HG03159 (cell line): ENCODE results near the gene CSF2RB.

Source experiments
- ATAC-seq: cut with Tn5 transposase; IDR thresholded peaks from one replicate; pipeline ENCODE4 v1.9.1; 2021; ENCODE audit warnings: mild to moderate bottlenecking, moderate library complexity; ENCODE audit not compliant: unreplicated experiment

CSF2RB gene

DNA sequence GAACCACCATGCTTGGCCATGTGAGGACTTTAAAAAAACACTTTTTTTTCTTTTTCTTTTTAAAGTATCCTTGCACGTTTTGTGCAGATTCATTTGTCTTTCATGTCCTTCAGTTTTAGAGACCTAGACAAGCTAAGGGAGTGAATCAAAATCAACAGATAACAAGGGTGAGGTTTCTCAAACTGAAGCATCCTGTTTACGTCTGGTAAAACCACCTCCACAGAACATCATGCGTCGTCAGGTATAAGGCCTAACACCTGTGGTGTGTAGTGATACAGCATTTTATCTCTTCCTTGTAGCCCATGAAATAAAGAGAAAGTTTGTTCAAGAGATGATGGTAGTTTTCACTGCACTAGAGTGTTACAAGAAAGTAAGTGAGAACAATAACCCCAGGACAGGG lies 26.3 kb upstream of the CSF2RB start:
- no peak for ATAC-seq

DNA sequence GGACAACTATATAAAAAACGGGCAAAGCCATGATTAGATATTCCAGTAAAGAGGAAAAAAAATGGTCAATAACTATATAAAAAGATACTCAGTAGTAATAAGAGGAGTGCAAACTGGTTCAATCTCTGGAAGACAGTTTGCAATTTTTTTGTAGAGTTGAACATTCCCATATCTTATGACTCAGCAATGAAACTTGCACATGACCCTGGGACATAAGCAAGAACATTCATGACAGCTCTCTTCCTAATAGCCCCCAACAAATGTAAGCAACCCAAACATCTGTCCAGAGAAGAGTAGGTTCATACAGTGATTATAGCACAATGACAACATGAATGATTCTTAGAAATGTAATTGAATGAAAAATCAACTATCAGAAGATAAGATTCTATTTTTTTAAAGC lies 21.8 kb upstream of the CSF2RB start:
- ATAC-seq: no peak

DNA sequence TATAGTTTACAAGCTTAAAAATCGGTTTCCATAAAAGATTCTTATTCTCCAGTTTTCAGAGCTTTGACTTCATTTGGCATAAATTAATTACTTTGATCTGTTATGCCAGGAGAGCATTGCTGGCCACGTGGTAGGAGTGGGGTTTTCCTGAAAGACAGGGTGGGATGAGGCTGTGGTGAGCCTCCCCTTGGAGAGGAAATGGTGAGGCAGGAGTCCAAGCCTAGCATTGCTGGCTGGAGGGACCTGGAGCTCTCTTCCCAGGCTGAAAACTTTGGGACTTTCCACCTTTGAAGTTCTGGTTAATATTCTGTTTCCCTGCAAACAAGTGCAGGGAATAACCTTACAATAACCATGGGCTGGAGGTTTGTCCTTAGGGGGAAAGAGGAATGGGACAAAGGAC lies 21.1 kb upstream of the CSF2RB start:
- no peak for ATAC-seq

DNA sequence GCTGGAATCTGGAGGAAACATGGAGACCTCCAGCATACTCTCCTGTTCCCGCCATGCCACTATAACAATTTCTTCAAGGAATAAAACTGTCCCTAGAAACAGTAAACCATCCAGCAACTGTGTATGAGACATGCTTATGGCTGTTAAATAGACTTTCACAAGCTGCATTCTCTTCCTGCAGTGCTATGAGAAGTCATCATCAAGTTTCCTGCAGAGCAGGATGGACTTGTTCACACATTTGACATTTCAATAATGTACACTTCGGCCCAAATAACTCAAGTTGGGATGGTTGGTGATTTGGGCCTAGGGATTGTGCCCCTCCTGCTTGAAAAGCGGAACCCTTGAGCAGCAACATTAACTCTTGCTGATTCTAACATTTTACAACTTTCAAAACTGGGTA lies 20.2 kb upstream of the CSF2RB start:
- no peak for ATAC-seq

DNA sequence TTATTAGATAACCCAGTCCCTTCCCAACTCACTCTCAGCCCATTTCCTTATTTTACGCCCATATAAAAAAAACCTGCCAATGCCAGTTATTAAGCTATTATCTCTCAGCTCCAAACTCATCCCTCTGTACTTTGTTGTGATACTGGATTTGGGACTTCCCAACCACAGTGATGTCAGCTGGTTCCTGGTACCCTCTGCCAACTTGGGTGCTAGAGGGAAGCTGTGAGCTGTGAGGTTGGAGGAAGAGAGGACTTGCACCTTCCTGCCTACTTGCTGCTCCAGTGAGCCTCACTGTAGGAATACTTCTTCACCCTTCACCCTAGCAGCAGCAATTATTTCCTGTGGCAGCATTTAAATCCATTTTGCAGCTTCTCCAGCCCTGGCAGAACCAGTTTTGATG lies 19.2 kb upstream of the CSF2RB start:
- ATAC-seq: no peak

DNA sequence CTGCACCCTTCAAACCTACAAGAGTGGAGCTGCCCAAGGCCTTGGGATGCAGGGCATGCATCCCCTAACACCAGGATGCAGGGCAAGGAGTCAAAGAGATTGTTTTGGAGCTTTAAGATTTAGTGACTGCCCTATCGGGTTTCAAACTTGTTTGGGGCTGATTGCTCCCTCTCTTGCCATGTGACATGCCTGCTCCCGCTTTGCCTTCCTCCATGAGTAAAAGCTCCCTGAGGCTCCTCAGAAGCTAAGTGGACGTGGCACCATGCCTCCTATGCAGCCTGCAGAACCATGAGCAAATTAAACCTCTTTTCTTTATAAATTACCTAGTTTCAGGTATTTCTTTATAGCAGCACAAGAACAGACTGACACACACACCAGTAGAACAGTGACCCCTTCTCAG lies 15.8 kb upstream of the CSF2RB start:
- no peak for ATAC-seq

DNA sequence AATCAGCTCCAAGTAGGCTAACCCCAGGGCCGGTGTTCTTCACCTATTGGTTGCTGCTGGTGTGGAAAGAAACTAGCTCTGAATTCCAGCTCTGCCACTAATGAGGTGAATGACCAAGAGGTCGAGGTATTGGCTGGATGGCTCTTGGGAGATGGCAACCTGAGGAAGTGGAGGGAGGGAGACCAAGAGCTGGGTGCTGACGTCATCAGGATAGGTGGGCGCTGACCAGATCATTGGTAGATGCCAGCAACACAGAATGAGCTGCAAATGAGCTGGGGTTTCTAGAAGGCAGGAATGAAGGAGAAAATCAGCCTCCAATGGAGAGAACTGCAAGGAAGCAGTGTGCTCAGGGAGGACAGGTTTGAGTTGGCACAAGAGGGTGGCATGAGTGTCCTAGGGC lies 14.7 kb upstream of the CSF2RB start:
- ATAC-seq: no peak

DNA sequence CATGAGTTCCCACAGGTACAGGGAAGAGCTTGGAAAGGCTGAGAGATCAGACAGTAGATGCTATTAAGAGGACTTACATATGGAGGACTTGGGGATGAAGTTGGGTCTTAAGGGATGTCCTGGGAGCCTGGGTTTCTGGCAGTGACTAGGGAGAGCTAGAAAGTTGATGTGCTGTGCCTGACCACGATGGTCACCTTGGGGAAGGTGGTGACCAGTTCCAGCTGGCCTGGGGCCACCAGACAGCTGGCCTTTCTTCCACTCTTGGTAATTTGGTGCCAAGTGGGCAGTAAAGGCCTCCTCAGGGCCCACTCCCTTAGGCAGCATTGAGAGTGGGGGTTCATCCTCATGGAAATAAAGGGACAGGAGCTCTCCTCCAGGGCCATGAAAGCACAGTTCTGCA lies 13.9 kb upstream of the CSF2RB start:
- ATAC-seq: no peak

DNA sequence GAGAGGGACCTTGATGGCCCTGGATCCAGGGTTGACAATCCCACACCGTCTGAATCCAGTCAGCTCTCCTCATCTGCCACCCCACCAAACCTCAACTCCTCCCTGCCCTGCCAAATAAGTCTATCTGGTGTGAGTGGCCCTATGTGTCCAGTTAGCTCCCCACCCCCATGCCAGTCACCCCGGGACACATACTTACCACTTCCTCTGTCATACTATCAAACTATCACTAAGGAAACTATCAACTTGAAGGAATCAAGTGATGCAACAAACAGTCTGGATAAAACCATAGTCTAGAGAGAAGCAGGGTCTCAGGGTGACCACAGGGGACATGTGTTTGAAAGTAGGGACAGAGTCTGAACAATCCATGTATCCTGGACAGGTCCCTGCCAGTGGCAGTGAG lies 13.2 kb upstream of the CSF2RB start:
- no peak for ATAC-seq

DNA sequence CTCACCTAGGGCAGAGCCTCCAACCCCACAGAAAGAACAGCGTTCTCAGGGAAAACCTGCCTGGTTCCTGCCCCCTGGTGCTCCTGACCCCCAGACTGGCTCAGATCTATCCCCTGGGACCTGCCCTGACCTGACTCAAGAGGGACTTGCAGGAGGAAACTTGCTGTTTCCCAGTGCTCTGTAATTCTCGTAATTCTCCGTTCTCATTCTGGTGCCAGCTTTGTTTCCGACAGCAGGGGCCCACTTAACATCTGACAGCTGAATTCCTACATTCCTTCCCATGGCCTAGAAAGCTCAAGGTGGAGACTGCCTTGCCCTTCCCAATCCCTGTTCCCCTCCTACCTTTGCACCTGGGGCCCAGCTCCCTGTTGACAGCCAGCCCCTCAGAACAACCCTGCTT lies 12.5 kb upstream of the CSF2RB start:
- no peak for ATAC-seq

DNA sequence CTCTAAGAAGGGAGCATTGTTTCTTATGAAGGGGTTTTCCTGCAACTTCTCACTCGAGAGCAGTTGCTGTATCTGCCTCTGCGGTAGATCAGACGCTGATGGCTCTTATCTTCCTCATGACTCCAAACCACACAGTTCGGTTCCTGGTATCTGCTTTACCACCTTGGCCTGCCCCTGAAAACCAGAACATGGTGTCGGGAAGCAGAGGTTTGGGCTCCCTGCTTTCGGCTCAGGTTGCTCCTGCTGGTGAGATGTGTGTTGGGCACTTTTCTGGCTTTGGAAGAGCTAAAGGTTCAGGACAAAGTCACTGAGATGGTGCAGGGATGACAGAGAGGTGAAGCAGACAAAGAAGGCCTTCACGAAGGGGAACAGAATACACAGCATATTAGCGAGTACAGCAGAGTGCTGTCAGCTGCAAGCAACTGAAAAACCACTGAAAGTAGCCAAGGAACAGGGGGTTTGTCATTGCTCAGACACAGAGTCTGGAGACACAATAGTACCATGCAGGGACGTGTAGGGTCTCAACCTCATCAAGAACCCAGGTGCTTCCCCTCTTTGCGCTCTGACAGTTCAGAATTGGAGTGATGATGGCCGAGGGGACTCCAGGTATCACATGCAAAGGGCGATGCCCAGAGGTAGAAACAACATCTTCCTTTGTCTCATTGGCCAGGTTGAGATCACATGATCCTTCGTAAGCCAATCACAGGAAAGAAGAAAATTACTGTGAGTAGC lies 11.9 kb upstream of the CSF2RB start:
- peak; percentile 60 for ATAC-seq

DNA sequence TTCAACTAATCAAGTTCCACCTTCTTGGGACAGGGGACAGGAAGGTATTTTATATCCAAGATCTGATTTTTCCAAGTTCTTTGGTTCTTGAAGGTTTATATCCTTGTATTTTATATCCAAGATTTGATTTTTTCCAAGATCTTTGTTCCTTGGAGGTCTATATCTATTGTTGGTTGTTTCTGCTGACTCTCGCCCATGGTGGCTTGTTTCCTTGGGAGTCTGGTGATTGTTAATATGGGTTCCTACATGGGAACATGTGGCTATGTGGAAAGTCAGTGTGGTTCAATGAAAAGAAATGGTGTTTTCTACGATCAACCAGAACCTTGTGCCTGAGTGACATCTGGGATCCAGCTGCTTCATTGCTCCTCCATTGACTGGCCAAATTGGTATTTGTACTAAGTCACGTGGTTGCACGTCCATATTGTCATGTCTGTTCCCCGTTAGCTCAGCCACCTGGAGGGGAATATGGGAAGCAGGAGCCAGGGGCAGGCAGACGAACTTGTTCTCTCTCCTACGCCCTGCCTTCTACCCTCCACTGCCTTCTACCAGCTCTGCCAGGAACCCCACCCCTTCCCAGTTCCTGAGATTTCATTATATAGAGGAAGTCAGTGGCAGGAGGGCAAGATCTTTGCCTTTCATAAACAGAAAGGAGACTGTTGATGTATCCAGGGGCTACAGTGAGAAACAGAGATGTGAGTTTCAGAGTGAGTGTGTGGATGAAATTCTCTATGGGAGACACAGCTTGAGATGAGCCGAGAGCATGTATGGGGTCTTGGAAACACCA lies 11.1 kb upstream of the CSF2RB start:
- ATAC-seq: no peak

DNA sequence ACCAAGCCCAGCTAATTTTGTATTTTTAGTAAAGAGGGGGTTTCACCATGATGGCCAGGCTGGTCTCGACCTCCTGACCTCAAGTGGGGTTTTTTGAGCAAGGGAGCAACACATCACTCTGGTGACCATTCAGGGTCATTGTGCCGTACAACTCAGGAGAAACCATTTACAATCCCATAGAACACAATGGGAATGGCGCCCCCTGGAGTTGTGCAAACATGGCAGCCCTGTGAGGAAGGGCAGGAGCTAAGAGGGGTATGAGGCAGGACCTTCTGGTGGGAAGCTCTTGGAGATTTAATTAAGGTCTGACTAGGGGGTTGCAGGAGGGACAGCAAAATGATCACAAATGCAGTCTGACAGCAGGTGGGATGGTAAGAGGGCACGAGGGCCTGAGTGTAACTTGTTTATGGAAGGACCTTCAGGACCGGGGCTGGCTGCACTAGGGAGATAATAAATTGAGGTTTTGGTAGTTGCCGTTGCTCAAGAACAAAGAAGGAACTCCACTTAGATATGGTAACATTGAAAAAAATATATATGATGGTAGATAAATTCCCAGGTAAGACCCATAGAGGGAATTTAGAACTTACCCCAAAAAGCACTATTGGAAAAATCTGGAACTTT lies 9.1 kb upstream of the CSF2RB start:
- no peak for ATAC-seq

DNA sequence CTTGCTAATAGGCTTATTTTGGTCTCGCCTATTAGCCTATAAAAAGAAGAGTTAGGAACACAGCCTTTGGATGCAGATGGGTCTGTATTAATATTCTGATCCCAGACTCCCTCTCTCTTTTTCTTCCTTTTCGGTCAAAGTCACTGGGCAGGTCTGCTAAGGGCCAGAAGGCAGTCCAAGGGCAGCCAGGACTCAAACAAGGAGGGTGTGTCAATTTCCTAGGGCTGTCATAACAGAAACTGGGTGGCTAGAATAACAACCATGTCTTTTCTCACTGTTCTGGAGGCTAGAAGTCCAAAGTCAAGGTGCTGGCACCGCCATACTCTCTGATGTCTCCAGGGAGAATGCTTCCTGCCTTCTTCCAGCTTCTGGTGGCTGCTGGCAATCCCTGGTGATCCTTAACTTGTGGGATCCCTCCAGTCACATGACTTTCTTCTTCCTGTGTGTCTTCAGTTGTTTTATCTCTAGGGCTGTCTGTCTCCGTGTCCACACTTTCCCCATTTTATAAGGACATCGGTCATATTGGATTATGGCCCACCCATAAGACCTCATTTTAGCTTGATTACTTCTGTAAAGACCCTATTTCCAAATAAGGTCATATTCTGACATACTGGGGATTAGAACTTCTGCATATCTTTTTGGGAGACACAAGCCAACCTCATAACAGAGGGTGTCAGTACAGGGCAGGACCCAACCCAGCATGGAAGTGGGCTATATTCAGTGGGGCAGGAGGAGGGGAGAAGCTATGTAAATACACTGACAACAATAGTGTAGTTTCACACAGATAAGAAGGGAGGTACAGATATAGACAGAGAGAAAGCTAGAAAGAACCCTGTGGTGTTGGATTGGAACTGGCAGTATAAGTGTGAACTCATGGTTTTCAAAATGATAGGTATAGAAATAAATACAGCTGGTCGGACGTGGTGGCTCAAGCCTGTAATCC lies 5.9 kb upstream of the CSF2RB start:
- no peak for ATAC-seq

DNA sequence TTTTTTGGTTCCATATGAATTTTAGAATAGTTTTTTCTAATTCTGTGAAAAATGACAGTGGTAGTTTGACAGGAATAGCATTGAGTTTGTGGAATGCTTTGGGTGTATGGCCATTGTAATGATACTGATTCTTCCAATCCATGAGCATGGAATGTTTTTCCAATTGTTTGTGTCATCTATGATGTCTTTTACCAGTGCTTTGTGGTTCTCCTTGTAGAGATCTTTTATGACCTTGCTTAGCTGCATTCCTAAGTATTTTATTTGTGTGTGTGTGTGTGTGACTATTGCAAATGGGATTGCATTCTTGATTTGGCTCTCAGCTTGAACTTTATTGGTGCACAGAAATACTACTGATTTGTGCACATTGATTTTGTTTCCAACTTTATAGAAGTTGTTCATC lies 3.0 kb upstream of the CSF2RB start:
- no peak for ATAC-seq

DNA sequence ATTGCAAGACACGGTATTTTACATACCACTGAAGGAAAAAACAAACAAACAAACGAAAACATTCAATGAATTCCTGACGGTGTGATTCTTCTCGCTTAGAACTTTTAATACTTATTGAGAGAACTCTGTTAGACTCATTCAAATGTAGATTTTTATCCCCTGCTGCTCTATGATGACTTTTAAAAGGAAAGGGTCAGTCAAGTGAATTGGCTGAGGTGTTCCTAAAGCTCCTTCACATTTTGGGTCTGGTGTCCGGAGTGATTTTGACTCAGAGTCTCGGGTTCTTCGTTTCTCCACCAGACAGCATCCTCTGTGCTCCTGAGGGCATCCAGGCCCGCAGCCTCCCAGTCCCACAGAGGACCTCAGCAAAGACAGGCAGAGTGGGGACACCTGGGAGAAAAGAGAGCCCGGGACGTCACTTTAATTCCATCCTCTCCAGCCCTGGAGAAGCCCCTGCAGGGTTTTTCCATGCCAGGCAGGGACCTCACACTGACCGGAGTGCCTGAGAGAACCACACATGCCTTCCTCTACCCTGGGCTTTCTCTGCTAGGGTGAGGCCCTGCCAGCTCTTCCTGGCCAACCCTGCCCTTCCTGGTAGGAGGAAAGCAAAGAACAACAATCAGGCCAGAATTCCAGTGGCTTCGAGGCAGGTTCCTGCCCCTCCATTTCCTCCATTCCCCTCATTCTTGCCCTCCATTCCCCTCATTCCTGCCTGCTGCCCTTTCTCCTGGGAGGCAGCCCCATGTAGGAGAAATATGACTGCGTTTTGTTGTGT lies 1.4 kb upstream of the CSF2RB start:
- no peak for ATAC-seq

DNA sequence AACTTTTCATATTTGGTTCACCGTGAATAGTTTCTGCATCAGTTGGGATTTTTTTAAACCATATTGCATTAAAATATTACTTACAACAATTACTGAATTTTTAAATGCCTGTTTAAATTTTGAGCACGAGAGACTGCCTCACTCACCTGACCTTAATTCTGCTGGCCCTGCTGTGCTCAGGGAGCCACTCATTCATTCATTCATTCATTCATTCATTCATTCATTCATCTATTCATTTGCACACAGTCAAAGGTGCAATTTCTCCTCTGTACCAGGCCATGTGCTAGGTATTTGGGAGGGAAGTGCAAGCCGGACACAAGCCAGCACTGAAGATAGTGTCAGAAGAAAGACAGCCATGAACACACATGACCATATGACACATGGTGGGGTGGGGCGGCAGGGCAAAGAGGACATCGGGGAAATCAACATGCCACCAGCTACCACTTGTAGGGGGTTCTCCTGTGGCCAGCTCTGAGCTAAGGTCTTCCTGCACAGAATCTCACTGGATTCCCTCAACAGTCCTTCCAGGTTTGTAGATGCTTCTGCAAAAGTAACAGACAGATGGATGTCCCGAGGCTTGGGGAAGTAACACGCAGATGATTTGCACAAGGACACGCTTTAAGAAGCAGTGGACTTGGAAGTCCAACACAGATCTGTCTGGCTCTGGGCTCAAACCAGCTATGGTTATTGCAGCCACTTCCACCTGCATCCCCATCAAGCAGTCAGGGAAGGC lies 568 bp upstream of the CSF2RB start:
- no peak for ATAC-seq

DNA sequence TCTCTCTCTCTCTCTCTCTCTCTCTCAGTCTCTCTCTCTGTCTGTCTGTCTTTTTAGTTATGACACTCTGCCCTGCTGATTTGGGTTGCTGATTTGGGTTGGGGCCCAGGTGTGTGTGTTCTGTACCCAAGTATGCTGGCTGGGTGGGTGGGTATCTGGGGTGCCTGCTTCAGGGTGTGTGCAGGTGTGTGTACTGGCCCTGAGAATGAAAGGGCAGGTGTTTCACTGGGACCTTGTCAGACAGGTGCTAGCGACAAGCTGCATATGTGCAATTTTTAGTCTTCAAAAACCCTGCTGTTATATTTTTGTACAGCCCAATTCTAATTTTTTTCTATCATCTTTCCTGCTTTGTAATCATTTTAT lies 943 bp downstream of the CSF2RB start:
- no peak for ATAC-seq

DNA sequence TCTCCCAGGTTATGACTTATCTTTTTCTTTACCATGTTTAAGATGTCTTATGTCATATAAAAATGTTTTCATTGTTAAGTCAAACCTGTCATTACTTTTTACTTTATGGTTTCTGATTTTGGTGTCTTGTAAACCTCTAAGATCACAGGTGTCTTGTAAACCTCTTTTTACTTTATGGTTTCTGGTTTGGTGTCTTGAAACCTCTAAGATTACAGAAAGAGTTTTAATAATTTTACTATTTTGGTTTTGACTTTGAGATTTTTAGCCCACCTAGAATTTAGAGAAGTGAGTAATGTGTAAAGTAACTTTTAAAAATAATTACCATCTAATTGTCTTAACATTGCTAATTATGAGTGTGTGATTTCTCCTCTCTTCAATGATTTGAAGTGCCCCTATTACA lies 2.6 kb downstream of the CSF2RB start:
- ATAC-seq: no peak
